Kidney (tissue), 14 donors: ENCODE data around the gene GOLGA5. TPM values are rescaled to one million over a fixed set of nuclear protein-coding genes. Genes with fewer than 3 reads are reported as not detected.

Experiments
- DNase-seq, 5 donors: peaks; one replicate each; pipeline ENCODE4 v3.0.0-alpha.2; 2013 to 2020
- FAIRE-seq: peaks from 2 replicates; lab custom pipeline; 2012; peaks lifted over from hg19 to GRCh38; lab: Jason Lieb, UNC
- H3K27ac ChIP-seq, 2 donors: one replicate each; pipeline ENCODE4 v1.7.0; 2013; ENCODE audit warnings: low read depth in 2 of 2, low read length in 2 of 2, inconsistent platforms in 1 of 2
- H3K27me3 ChIP-seq: one replicate; pipeline ENCODE4 v1.7.1; 2013; ENCODE audit warnings: low read length, inconsistent platforms; ENCODE audit not compliant: control insufficient read depth, insufficient read depth
- H3K36me3 ChIP-seq, 3 donors: one replicate each; pipeline versions ENCODE4 v1.7.0 to v1.7.1; 2013; ENCODE audit warnings: low read length in 3 of 3, control low read depth in 1 of 3, inconsistent platforms in 1 of 3; ENCODE audit not compliant: insufficient read depth in 3 of 3, control insufficient read depth in 2 of 3
- H3K4me1 ChIP-seq, 3 donors: one replicate each; pipeline versions ENCODE4 v1.7.0 to v1.7.1; 2013; ENCODE audit warnings: low read length in 3 of 3, inconsistent platforms in 1 of 3, low read depth in 1 of 3; ENCODE audit not compliant: control insufficient read depth in 2 of 3, insufficient read depth in 2 of 3
- H3K4me3 ChIP-seq, 3 donors: one replicate each; pipeline versions ENCODE4 v1.7.0 to v1.8.1; 2013; ENCODE audit warnings: low read length in 3 of 3, control low read depth in 1 of 3, inconsistent platforms in 1 of 3
- H3K9ac ChIP-seq, 3 donors: one replicate each; pipeline versions ENCODE4 v1.7.0 to v1.7.1; 2013; ENCODE audit warnings: low read length in 3 of 3, control low read depth in 1 of 3, inconsistent platforms in 1 of 3
- H3K9me3 ChIP-seq, 3 donors: one replicate each; pipeline versions ENCODE4 v1.7.0 to v1.7.1; 2013; ENCODE audit warnings: low read length in 3 of 3, control low read depth in 1 of 3, inconsistent platforms in 1 of 3; ENCODE audit not compliant: control insufficient read depth in 2 of 3, insufficient read depth in 1 of 3
- CTCF ChIP-seq: IDR thresholded peaks from 3 replicates; pipeline ENCODE4 v1.5.1; 2012; ENCODE audit warnings: mild to moderate bottlenecking, moderate library complexity, borderline replicate concordance; ENCODE audit not compliant: insufficient read depth; ENCODE audit errors: extremely low read depth
- intact Hi-C: fragments of 100-400 bp; cut with DNase I; formaldehyde crosslinking; loops from one replicate; pipeline ENCODE4 v1.11.1; 2022
- polyA plus RNA-seq: library from polyadenylated mRNA; stranded (reverse); fragments of 350-450 nt; fragmentation: Illumina TruSeq; extraction: RNeasy Lipid Tissue Mini Kit (QIAGEN cat#74804); gene quantifications from one replicate; pipeline ENCODE4 v1.2.3, GENCODE V29; 2014; ENCODE audit warnings: low read depth, low replicate concordance; ENCODE audit not compliant: insufficient read depth
- total RNA-seq: library from RNA; stranded (reverse); fragmentation: NEBNext Ultra II Directional; extraction: Animal tissue kit (Norgen Biotek cat#: 25700); gene quantifications from one replicate; pipeline ENCODE4 v1.2.1, GENCODE V29; 2021
- donor health status: control.
- donor health status: control.
- donor health status: control.
- donor health status: control.
- donor health status: control.
- donor health status: DM: yes; HTN: yes; CAD: no.
- donor health status: Normal renal cell carcinoma (clear cell type).

The GOLGA5 gene
- total and polyA plus RNA-seq, 2 donors from 2014 or later = 27.7 to 33.7 TPM

- Histone ChIP-seq H3K4me1 (peaks cover 0 to 20% (median 8%) of the 10 kb centered on the region in 3 donors), H3K36me3 (peaks cover 5 to 25% (median 8%) of the 10 kb centered on the region in 3 donors), H3K4me3 (no peak overlapping the region), H3K27me3 (no peaks in the 10 kb centered on the region), H3K9ac (no peak overlapping the region), H3K9me3 (no peaks in the 10 kb centered on the region), H3K27ac (no peak overlapping the region)
- DNase-seq (no peak), FAIRE-seq (no peak)
- TF ChIP-seq CTCF = no peak
- intact Hi-C loops = no loop called here
Observed at GRCh38 chr14:92800012-92800411, 5.9 kb downstream of the GOLGA5 start.

GRCh38 chr14:92800525-92800924, 6.4 kb downstream of the GOLGA5 start:
- H3K4me1 ChIP-seq = peaks cover 0 to 15% (median 5%) of the 10 kb centered on the region in 3 donors
- no peak overlapping the region for H3K9ac ChIP-seq
- intact Hi-C loops = no loop called here
- no peak overlapping the region for H3K4me3 ChIP-seq
- FAIRE-seq (no peak), DNase-seq (peak in 1 of 5 donors; percentile 15)
- no peak overlapping the region for H3K27ac ChIP-seq
- H3K27me3 ChIP-seq = no peaks in the 10 kb centered on the region
- peaks cover 5 to 25% (median 8%) of the 10 kb centered on the region in 3 donors for H3K36me3 ChIP-seq
- no peaks in the 10 kb centered on the region for H3K9me3 ChIP-seq
- TF ChIP-seq CTCF = no peak

- Histone ChIP-seq H3K27me3 (no peaks in the 10 kb centered on the region), H3K4me1 (peaks cover 0 to 8% (median 5%) of the 10 kb centered on the region in 3 donors), H3K36me3 (peaks cover 5 to 25% (median 12%) of the 10 kb centered on the region in 3 donors), H3K9me3 (no peaks in the 10 kb centered on the region), H3K9ac (no peak overlapping the region), H3K27ac (no peak overlapping the region), H3K4me3 (no peak overlapping the region)
- FAIRE-seq = no peak
- no peak for DNase-seq
- no peak for TF ChIP-seq CTCF
- intact Hi-C loops = no loop called here
Observed at GRCh38 chr14:92801917-92802316, 7.8 kb downstream of the GOLGA5 start.

GRCh38 chr14:92802678-92803077, 8.6 kb downstream of the GOLGA5 start:
- TF ChIP-seq CTCF = no peak
- H3K9ac ChIP-seq = no peak overlapping the region
- no peaks in the 10 kb centered on the region for H3K9me3 ChIP-seq
- peaks cover 5 to 24% (median 12%) of the 10 kb centered on the region in 3 donors for H3K36me3 ChIP-seq
- no peaks in the 10 kb centered on the region for H3K27me3 ChIP-seq
- H3K4me3 ChIP-seq = no peak overlapping the region
- H3K27ac ChIP-seq = no peak overlapping the region
- intact Hi-C loops = no loop called here
- FAIRE-seq (no peak), DNase-seq (no peak)
- peaks cover 0 to 7% (median 5%) of the 10 kb centered on the region in 3 donors for H3K4me1 ChIP-seq
